ENCODE data around the gene LIN7B.
A peak's percentile ranks its signal among the peaks of the same experiment; 100 is the strongest.

LIN7B gene

GRCh38 chr19:49097453-49098288 lies 16.5 kb upstream of the LIN7B start:
- no peak for DNase-seq

- no peak for DNase-seq
Observed at GRCh38 chr19:49098795-49099194, 15.4 kb upstream of the LIN7B start.

GRCh38 chr19:49101160-49101559 lies 13.0 kb upstream of the LIN7B start:
- DNase-seq = no peak

GRCh38 chr19:49102303-49102702 lies 11.9 kb upstream of the LIN7B start:
- no peak for DNase-seq

- no peak for DNase-seq
Observed at GRCh38 chr19:49103331-49104085, 10.7 kb upstream of the LIN7B start.

- no peak for DNase-seq
Observed at GRCh38 chr19:49104229-49104864, 9.8 kb upstream of the LIN7B start.

GRCh38 chr19:49106648-49107135 lies 7.5 kb upstream of the LIN7B start:
- DNase-seq = no peak

- no peak for DNase-seq
Observed at GRCh38 chr19:49107625-49108459, 6.3 kb upstream of the LIN7B start.

GRCh38 chr19:49109051-49109450 lies 5.1 kb upstream of the LIN7B start:
- DNase-seq = no peak

- DNase-seq = no peak
Observed at GRCh38 chr19:49109569-49110233, 4.5 kb upstream of the LIN7B start.

- DNase-seq = no peak
Observed at GRCh38 chr19:49110567-49110966, 3.6 kb upstream of the LIN7B start.

GRCh38 chr19:49111218-49111998 lies 2.8 kb upstream of the LIN7B start:
- no peak for DNase-seq

- no peak for DNase-seq
Observed at GRCh38 chr19:49114630-49115363, 627 bp downstream of the LIN7B start.

- DNase-seq = no peak
Observed at GRCh38 chr19:49116544-49116943, 2.4 kb downstream of the LIN7B start.

GRCh38 chr19:49117677-49118564 lies 3.8 kb downstream of the LIN7B start:
- no peak for DNase-seq

- peak; percentile 61 for DNase-seq
Observed at GRCh38 chr19:49118565-49119410, 4.6 kb downstream of the LIN7B start, which contains the start of gene C19orf73. Gene C19orf73, minus strand, starts transcription at chr19:49119143. Its CDS starts 121 bp downstream, at chr19:49119022.

- no peak for DNase-seq
Observed at GRCh38 chr19:49119411-49120324, 5.5 kb downstream of the LIN7B start, which contains the start of gene PPFIA3. Gene PPFIA3, plus strand, starts transcription at chr19:49119544. Its CDS starts 8,330 bp downstream, at chr19:49127874.
